HCT116 (cell line): ENCODE data around the gene WDR37.

Experiments
- CTCF ChIP-seq, 3 experiments: fragments of 200-600 bp in 1 of 3; sonication (generic) in 1 of 3; IDR thresholded peaks in 2 of 3; conservative IDR thresholded peaks in 1 of 3; 2 replicates each; pipeline ENCODE4 v1.5.1; 2012 to 2017; ENCODE audit warnings: low read depth in 2 of 3, low read length in 2 of 3, antibody characterized with exemption in 1 of 3, borderline replicate concordance in 1 of 3, control low read depth in 1 of 3, mild to moderate bottlenecking in 1 of 3, mixed read lengths in 1 of 3, mixed run types in 1 of 3, moderate library complexity in 1 of 3; ENCODE audit not compliant: insufficient read depth in 1 of 3
- POLR2AphosphoS5 ChIP-seq: IDR thresholded peaks from 2 replicates; pipeline ENCODE4 v1.6.1; 2011; ENCODE audit warnings: mild to moderate bottlenecking, low read depth, low read length, moderate library complexity
- REST ChIP-seq: IDR thresholded peaks from 2 replicates; pipeline ENCODE4 v1.6.1; 2012; ENCODE audit warnings: low read depth

- TF ChIP-seq CTCF (IDR thresholded peaks at IDR 0.05 in 2 of 3, conservative IDR thresholded peaks at IDR 0.05 in 1 of 3; ENCODE audit: borderline replicate concordance in 1 of 3, insufficient read depth in 1 of 3, low read depth in 2 of 3, low read length in 2 of 3): no peak
- no peak for TF ChIP-seq REST
- no peak for TF ChIP-seq POLR2AphosphoS5
Observed at GRCh38 chr10:1059902-1060301, 3.7 kb downstream of the WDR37 start.
